ENCODE data around the gene SEMA6D. TPM values are rescaled to one million over a fixed set of nuclear protein-coding genes. Genes with fewer than 3 reads are reported as not detected.

Gene SEMA6D
- total RNA-seq, 1 donor from 2014 or later = 9.8 TPM

DNA sequence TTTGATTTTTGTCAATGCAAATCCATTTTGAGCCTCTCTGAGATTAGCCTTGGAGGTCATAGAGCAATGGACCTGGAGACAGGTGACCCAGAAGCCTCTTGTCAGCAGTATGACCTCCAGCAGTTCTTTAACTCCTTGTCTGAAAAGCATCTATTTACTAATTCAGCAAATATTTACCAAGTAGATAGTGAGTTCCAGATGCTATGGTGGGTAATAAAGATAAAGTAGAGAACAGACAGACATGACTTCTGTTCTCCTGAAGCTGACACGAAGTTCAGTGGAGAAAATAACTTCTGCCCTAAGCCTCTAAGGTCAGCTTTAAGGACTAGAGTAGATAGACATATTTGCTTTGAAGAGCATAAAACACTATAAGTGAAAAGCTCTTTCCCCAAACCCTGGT, 26.6 kb downstream of the SEMA6D start:
- no peak for DNase-seq (ENCODE audit: low spot score)

DNA sequence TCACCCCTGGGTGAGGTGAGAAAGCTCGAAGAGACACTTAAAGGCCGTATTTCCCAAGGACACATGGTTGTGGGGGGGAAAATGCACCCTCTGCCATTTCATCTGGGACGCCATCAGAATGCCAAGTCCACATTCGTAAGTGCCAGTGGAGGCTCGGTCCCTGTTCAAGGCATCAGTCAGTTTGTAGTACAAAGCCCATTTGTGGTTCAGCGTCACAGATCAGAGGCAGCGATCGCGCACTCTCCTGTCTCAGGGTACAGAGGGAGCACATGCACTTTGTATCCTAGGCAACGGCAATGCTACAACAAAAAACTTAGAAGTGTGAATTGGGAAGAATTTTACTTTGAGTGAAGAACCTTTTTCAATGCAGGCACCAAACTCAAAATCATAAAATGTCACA, 27.2 kb downstream of the SEMA6D start:
- no peak for DNase-seq (ENCODE audit: low spot score)

DNA sequence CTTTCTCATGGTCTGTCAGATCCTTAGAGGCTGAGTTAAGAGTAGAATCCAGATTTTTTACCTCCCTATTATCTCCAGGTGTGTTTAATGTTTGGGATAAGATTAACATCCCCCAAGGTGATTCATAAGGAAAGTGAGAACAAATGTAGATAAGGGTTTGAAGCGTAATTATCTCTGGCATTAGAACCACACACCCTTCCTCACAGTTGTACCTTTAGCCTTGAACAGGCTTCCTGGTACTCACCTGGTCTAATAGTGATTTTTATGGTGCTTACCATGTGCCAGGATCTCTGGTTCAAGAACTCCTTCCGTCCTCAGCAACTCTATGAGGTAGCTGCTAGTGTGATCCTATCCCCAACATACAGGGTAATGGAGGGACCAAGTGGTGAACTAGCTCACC, 27.7 kb downstream of the SEMA6D start:
- no peak for DNase-seq (ENCODE audit: low spot score)

DNA sequence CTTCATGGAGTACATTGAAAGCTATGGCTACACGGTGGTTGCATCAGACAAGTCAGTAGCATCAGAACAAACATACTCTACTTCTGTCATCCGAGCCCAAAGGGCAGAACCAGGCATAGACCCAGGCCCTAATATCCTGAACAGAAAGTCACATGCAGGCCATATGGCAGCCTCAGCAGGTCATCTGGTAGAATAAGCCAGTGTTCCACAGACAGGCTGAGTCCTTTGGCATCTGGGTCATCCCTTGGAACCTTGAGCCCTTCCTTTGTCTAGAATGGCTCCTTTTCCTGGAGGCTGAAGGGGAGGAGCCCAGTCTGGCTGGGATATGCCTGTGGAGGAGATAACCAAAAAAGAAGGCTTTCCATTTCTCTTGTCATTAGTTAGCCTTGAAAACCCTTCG, 29.2 kb downstream of the SEMA6D start:
- no peak for DNase-seq (ENCODE audit: low spot score)

DNA sequence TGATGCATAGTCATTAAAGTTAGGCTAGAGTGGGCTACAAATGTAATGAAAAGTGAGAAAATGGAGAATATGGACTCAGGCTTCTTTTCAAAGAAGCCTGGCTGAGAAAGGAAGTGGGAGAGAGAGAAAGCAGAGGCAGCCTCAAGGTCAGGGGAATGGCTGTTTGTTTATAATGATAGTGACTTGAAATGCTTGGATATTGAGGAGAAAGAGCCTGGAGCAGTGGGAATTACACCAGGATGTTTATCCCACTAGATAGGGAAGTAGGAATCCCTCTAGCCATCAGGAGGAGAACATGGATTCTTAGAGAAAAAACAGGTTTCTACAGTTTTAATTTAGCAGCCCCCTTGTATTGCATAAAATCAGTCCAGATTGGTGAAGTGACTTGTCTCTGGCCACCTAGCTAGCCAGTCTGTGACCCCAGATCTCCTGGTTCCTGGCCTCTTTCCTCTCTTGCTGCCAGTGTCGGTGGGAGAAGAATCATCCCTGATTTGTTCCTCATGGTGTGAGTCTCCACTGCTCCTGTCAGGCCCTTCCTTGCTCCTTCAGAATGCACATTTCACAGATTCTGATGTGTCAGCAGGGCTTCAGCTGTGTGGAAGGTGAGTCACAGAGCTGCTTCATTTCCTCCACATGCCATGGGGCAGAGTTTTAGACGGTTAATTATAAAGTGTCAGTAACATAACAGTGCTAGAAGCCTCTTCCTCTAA, 32.9 kb downstream of the SEMA6D start:
- no peak for DNase-seq (ENCODE audit: low spot score)

DNA sequence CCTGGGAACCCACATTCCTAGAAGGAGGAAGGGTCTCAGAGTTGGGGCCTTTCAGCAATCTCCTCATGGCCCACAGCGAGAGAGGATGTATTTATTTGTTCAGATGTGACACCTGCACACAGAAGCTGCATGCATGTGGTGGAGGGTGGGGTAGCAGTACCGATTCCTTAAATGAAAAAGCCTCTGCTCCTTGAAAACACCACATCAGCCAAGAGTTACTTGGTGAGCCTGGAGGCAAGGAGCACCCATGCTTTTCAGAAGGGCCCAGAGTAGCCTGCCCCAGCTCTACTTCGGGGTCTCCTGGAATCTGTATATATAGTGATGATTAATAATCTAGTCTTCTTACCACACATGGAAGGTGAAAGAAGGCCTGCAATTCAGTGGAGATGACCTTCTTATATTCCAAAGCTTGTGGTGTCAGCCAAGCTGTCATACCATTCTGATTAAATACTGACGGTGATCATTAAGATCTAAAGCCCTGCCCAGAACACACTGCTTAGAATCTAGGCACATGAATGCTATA, 33.5 kb downstream of the SEMA6D start:
- no peak for DNase-seq (ENCODE audit: low spot score)

DNA sequence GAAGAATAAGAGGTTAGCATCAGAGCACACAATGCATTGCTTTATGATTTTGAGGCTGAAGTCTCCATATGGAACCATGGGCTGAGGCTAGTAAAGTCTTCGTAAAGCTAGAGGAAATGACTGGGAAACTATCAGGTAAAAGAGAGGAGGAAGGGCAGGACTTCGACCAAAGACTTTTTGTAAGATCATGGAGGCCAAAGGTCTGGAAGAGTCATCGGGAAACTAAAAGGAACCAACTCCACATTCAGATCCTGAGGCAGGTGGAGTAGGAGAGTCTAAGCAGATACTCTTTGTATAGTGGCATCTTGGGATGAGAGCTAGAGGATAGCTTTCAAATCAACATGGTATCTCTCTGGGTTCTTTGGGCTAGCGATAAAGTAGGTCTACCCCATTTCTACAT, 36.3 kb downstream of the SEMA6D start:
- DNase-seq (ENCODE audit: low spot score) = no peak

DNA sequence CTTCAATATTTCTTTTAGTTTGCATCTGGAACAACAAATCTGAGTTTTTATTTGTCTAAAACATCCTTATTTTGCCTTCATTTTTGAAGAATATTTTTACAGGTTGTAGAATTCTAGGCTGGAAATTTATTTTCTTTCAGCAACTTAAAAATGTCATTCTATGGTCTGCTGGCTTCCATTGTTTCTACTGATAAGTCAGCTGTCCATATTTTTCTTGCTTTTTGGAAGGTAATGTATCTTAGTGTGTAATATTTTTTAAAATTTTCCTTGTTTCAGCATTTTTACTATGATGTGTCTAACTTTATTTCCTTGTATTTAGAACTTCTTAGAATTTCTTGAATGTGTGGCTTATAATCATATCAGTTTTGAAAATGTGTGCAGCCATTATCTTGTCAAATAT, 37.0 kb downstream of the SEMA6D start:
- DNase-seq (ENCODE audit: low spot score) = no peak

DNA sequence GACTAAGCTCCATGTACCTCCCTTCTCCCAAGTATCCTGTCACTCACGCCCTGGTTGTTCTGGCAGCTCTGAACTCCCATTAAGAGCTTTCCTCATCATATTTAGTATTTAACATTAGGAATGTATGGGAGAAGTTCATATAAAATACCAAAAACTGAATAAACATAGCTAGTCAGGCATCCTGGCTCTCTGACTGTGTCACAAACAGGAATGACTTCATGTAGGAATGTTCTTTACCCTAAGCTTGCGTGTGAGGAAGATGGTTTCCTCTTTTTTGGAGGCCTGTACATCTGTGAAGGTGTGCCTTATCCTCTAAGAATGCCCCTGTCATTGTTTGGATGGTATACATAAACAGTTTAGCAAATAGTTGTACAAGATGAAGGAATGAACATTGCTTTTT, 38.6 kb downstream of the SEMA6D start:
- DNase-seq (ENCODE audit: low spot score) = no peak

DNA sequence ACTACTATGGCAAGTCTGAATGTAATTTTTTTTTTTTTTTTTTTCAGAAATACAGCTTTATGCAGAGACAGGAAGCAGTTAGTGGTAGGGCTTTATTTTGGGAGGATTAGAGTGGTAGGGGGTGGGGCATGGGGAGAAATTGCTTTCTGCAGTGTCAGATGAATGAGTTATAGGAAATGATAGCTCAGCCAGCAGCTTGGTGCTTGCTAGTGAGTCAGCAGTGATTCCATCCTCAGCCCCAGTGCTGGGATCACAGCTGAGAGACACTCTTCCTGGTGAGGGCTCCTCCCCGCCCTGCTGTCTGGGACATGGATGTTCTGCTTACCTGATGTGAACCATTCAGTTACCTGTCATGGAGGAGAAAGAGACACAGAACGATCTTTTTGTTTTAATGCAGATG, 39.6 kb downstream of the SEMA6D start:
- DNase-seq (ENCODE audit: low spot score) = no peak

DNA sequence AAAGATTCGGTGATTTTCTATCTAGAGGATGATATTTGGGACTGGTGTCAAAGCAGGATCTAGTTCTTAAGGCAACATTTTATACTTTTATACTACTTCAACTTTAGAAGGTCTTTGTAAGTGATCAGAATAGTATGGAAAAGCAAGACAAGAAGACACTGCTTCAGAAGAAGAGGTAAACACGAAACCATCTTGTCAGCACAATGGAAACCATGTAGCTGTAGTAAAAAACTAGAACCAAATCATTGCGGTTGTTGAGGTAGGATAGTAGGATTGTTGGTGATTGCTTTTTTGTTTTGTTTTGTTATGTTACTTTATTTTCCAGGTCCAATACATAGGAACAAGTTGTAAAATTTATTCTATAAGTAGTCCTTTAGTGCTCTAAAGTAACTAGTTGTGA, 40.0 kb downstream of the SEMA6D start:
- DNase-seq (ENCODE audit: low spot score) = no peak

DNA sequence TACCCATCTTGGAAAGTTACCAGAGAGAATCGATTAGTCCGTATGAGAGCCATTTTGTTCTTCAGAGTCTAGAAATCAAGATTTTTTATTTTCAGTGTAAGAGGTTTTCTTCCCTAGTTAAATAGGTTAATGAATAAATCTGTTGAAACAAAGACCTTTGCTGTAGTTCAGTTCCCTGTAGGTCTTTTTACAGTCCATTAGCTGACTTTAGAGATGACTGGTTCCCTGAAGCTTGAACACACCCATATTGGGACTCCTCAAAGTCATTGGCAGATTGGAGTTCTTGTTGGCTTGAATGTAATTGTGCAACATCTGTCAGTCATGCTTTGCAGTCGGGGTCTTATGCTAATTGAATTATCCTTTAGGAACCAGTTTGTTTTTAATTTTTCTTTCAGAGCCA, 45.3 kb downstream of the SEMA6D start:
- DNase-seq (ENCODE audit: low spot score) = no peak

DNA sequence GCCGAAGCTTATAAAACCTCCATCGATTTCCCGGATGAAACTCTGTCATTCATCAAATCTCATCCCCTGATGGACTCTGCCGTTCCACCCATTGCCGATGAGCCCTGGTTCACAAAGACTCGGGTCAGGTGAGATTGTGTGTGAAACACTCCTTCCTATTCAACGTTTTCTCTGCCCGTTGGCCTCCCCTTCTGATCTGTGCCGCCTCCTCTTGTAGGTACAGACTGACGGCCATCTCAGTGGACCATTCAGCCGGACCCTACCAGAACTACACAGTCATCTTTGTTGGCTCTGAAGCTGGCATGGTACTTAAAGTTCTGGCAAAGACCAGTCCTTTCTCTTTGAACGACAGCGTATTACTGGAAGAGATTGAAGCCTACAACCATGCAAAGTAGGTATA, 47.4 kb downstream of the SEMA6D start:
- DNase-seq (ENCODE audit: low spot score) = no peak

DNA sequence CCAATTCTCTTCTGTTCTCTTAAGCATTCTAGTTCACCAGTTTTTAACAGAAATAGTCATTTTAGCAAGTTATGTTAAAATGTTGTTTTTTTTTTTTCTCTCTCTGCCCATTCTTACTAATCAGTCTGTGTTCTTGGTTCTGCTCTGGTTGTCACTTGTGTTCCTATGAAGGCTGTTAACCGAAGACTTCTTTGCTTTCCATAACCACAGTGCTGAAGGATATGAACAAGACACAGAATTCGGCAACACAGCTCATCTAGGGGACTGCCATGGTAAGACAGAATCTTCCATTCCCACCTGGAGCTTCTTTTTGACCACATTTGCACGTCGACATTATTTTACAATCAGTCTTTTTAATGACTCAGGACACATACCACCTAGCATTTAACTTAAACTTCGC, 49.1 kb downstream of the SEMA6D start:
- no peak for DNase-seq (ENCODE audit: low spot score)

DNA sequence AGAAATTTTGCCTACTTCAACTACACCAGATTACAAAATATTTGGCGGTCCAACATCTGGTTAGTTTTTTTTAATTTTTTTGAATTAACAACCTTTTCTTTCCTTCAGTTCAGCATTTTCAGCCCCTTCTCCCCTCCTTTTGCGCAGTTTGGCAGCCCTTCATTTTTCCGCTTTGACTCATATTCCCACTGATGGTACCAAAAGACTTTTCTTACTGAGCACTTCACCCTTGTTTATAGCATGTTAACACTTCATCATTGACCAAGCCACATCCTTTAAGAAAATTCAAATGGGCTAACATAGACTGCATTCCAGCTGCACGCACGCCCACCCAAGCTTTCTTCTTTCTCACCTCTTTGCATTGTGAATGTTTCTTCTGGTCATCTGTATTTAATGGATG, 49.7 kb downstream of the SEMA6D start:
- no peak for DNase-seq (ENCODE audit: low spot score)

DNA sequence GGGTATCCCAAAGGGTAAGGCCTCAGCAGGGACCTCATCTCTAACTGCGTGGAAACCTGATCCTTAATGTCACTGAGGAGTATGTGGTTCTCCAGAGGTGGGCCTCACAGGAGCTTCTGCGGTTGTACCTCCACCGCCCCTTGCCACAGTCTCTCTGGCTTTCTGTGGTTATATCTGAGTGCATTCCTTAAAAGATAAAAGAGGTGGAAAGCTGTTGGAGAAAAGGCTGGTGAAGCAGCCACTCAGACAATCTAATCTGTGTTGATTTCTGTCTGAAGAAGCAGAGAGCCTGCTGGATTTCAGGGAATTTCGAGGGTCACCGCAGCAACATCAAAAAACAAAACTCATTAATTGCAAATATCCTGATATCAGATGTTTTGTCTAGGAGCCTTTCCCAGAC, 51.4 kb downstream of the SEMA6D start:
- DNase-seq (ENCODE audit: low spot score) = no peak

DNA sequence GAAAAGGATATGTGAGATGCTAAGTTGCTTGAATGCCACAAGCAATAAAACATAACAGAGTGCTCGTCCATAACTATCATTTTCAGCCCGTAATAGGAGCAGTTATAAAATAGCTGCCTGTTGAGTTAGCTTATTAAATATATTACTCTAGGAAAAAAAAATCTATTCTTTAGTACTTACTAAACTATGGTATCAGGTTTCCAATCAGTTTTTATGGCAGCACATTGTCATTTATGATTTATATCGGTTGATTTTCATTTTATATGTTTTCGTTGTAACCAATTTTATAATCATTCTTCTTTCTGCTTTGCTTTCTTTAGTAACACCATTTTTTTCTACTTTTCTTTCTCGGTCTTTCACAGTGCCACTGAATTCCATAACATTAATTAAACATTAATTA, 51.9 kb downstream of the SEMA6D start:
- no peak for DNase-seq (ENCODE audit: low spot score)

DNA sequence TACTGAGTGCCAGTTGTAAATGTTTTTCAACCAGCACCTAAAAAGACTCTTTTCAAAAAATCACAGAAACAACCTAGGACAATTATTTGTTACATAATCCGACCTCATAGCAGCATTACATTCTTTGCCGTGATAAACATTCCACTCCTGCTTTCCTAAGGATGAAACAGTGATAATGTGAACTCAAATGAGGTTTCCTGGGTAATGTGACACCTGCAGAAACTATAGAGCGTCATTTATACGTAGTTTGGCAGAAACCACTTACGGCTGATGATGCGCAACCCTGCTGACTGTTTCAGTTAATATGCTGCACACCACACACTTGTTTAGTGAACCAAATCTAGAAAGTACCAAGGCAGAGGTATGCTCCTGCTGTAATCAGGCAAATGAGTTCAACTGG, 55.8 kb downstream of the SEMA6D start:
- DNase-seq (ENCODE audit: low spot score) = no peak

DNA sequence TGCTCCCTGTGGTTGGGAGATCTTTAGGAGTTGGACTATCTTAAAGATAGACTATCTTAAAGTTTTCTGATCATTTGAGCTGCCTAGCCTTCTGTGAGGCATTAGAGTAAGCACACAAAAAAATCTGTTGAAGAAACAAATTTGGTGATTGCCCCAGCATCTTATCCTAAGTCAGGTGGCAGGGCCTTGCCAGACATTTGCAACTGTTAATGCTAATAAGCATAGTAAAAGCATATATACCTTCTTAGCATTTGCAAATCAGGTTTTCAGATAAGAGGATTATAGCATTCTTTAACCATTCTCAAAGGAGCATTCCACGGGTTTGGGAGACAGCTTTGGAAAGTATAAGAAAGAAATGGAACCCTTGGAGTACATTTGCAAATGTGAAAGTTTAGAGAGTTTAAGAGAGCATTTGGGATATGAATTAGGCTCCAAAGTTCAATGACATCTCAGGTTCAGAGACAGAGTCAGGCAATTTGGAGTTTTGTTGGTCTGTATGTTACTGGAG, 61.0 kb downstream of the SEMA6D start:
- no peak for DNase-seq (ENCODE audit: low spot score)

DNA sequence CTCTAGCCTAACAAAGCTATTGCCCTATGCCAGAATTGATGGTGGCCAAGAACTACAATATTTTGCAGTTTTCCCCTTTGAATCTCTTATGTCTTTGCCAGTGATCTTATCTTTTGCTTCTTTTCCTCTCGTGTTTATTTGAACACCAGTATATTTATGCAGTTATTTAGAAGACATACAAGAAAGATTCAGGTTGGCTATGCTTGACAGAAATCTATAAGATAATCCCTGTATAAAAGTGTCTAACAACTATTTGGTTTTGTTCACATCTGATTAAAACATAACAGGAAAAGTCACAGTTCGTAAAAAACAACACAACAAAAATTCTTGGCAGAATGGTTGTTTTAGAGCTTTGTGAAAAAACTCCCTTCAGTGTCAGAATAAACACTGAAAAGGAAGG, 63.7 kb downstream of the SEMA6D start:
- DNase-seq (ENCODE audit: low spot score) = no peak

DNA sequence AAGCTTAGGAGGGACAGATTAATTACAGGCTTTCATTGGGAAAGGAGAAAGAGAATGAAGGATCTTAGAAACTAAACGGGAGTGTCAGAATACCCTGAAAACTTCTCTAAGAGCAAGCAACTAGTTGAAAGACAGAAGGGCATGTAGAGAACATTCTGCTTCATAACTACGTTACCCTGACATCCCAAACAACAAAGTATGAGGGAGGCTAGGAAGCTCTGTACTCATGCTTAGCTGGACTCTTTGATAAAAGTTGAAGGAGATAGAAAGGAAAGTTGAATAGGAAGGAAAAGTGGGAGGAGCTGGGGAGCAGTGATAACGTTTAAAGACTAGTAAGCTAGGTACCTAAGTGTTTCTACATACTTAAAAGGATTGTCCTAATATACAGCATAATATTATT, 64.2 kb downstream of the SEMA6D start:
- no peak for DNase-seq (ENCODE audit: low spot score)

DNA sequence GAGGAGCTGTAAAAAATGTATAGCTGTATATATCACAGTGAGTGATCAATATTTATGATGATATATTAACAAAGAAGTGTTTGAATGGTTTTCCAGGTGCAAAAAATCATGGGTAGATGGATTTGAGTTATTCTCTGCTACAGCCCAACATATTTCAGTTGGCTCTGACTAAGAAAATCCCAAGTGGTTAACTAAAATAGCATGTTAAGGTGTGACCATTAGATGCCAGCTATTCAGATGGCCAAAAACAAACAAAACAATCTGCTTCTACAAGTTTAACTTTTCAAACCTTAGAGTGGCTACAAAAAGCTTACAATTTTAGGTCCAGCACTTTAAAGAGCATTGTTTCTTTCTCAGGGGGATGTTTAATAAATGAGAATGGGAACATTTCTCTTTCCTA, 67.5 kb downstream of the SEMA6D start:
- no peak for DNase-seq (ENCODE audit: low spot score)

DNA sequence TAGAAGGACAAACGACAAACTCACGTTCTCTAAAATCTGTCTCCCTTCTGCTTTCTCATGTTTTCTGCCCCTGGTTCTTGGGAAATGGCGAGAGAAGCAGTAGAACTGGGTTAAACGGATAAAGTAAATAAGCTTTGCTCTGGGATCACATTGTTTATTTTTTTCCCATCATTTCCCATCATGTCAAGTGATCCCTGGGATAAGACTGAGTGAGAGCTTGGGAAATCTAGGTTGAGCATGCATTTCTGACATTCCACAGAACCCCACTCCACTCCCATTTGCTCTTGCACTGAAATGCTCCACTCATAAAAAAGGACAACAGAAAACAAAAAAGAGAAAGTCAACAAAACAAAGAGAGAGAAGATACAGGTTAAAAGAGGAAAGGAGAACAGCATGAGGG, 69.1 kb downstream of the SEMA6D start:
- DNase-seq (ENCODE audit: low spot score) = no peak

DNA sequence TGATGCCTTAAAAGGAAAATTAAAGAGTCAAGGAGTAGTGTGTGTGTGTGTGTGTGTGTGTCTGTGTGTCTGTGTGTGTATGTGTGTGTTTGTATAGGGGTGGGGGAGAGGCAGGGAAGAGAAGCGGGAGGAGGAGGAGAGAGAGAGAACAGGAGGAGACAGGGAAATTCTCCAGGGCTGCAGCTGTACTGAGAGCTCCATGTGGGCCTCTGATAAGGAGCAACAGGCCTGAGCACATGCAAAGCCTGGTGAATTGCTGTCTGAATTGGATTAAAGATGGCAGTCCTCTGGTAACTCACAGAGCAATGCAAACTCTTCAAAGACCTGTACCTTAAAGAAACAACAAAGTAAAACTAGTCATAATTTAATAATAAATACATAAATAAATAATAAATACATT, 70.6 kb downstream of the SEMA6D start:
- no peak for DNase-seq (ENCODE audit: low spot score)

Data from mucosa of gallbladder (tissue), 1 donor.